Activated CD4-positive, alpha-beta T cell treated with anti-CD3 and anti-CD28 coated beads for 48 hours (primary cell): ENCODE data around the gene LSP1.

Experiments
- DNase-seq: peaks from one replicate; pipeline ENCODE4 v3.0.0-alpha.2; 2020

Gene LSP1

GRCh38 chr11:1825039-1825740, 27.7 kb upstream of the LSP1 start:
- peak; percentile 34 for DNase-seq

- DNase-seq = no peak
Measured at GRCh38 chr11:1825785-1826451, 27.0 kb upstream of the LSP1 start.

- DNase-seq = no peak
Measured at GRCh38 chr11:1826552-1827094, 26.3 kb upstream of the LSP1 start.

- DNase-seq = no peak
Measured at GRCh38 chr11:1827095-1827813, 25.6 kb upstream of the LSP1 start.

GRCh38 chr11:1827931-1828330, 25.0 kb upstream of the LSP1 start:
- DNase-seq = no peak

GRCh38 chr11:1828542-1828941, 24.3 kb upstream of the LSP1 start:
- no peak for DNase-seq

- DNase-seq = no peak
Measured at GRCh38 chr11:1829039-1829820, 23.7 kb upstream of the LSP1 start.

GRCh38 chr11:1830004-1830321, 22.9 kb upstream of the LSP1 start:
- DNase-seq = no peak

GRCh38 chr11:1830322-1831223, 22.3 kb upstream of the LSP1 start:
- no peak for DNase-seq

GRCh38 chr11:1831338-1832210, 21.3 kb upstream of the LSP1 start:
- no peak for DNase-seq

- DNase-seq = peak; percentile 71
Measured at GRCh38 chr11:1832211-1832919, 20.5 kb upstream of the LSP1 start.

GRCh38 chr11:1832920-1833295, 20.0 kb upstream of the LSP1 start:
- peak; percentile 2 for DNase-seq

- no peak for DNase-seq
Measured at GRCh38 chr11:1834062-1834610, 18.7 kb upstream of the LSP1 start.

GRCh38 chr11:1834779-1835670, 17.9 kb upstream of the LSP1 start, which contains the start of gene SYT8:
SYT8 (plus strand) TSS chr11:1834990; CDS start chr11:1835106, 116 bp downstream.
- DNase-seq = no peak

GRCh38 chr11:1835671-1836010, 17.2 kb upstream of the LSP1 start:
- no peak for DNase-seq

GRCh38 chr11:1836011-1836945, 16.6 kb upstream of the LSP1 start:
- no peak for DNase-seq

- peak; percentile 85 for DNase-seq
Measured at GRCh38 chr11:1837171-1838076, 15.5 kb upstream of the LSP1 start.
